ENCODE data around the gene FBXO45. TPM values are rescaled to one million over a fixed set of nuclear protein-coding genes. Genes with fewer than 3 reads are reported as not detected.

Gene FBXO45
- total and polyA plus RNA-seq, 10 of the 15 experiments (the other 5 are each of a cell fraction or from before 2014, with no cell fraction given): 4.0 to 17.3 (median 11.8) TPM

DNA sequence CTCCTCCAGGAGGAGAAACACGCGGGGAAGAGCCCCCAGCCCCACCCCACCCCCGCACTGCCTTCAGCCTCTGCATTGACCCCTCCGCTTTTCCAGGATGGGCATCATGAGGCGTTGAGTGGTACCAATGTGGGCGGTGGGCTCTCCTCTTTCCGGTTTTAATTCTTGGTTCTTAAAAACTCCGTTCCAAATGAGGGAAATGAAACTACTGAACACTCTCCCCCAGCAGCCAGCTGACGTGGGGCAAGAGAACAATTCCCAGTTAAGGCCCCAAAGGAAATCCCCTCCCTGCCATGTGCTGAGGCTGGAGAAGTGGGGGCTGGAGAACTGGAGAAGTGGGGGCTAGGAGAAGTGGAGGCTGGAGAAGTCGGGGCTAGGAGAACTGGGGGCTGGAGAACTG lies 65.8 kb downstream of the FBXO45 start (continued):
- TF ChIP-seq, protein P1, sequence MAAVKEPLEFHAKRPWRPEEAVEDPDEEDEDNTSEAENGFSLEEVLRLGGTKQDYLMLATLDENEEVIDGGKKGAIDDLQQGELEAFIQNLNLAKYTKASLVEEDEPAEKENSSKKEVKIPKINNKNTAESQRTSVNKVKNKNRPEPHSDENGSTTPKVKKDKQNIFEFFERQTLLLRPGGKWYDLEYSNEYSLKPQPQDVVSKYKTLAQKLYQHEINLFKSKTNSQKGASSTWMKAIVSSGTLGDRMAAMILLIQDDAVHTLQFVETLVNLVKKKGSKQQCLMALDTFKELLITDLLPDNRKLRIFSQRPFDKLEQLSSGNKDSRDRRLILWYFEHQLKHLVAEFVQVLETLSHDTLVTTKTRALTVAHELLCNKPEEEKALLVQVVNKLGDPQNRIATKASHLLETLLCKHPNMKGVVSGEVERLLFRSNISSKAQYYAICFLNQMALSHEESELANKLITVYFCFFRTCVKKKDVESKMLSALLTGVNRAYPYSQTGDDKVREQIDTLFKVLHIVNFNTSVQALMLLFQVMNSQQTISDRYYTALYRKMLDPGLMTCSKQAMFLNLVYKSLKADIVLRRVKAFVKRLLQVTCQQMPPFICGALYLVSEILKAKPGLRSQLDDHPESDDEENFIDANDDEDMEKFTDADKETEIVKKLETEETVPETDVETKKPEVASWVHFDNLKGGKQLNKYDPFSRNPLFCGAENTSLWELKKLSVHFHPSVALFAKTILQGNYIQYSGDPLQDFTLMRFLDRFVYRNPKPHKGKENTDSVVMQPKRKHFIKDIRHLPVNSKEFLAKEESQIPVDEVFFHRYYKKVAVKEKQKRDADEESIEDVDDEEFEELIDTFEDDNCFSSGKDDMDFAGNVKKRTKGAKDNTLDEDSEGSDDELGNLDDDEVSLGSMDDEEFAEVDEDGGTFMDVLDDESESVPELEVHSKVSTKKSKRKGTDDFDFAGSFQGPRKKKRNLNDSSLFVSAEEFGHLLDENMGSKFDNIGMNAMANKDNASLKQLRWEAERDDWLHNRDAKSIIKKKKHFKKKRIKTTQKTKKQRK (IDR thresholded peaks at IDR 0.05; ENCODE audit: low read depth, low read length): no peak
- TF ChIP-seq CBX5 (IDR thresholded peaks at IDR 0.05; ENCODE audit: low read depth): no peak
- TF ChIP-seq PAX5 (IDR thresholded peaks at IDR 0.05; ENCODE audit: borderline replicate concordance, low read depth, low read length): peak; percentile 82
- no peak for TF ChIP-seq NR2C2 (IDR thresholded peaks at IDR 0.05; ENCODE audit: borderline replicate concordance, control insufficient read depth, insufficient read length, low read depth)
- peak; percentile 97 for TF ChIP-seq EED (IDR thresholded peaks at IDR 0.05; ENCODE audit: low read depth)
- TF ChIP-seq TCF3 (IDR thresholded peaks at IDR 0.05; ENCODE audit: borderline replicate concordance, insufficient read depth, low read depth, low read length): peak; percentile 43; the same call in 1 of the 2 replicates
- no peak for TF ChIP-seq MTA3 (IDR thresholded peaks at IDR 0.05; ENCODE audit: borderline replicate concordance, low read length)
- TF ChIP-seq, protein P2, sequence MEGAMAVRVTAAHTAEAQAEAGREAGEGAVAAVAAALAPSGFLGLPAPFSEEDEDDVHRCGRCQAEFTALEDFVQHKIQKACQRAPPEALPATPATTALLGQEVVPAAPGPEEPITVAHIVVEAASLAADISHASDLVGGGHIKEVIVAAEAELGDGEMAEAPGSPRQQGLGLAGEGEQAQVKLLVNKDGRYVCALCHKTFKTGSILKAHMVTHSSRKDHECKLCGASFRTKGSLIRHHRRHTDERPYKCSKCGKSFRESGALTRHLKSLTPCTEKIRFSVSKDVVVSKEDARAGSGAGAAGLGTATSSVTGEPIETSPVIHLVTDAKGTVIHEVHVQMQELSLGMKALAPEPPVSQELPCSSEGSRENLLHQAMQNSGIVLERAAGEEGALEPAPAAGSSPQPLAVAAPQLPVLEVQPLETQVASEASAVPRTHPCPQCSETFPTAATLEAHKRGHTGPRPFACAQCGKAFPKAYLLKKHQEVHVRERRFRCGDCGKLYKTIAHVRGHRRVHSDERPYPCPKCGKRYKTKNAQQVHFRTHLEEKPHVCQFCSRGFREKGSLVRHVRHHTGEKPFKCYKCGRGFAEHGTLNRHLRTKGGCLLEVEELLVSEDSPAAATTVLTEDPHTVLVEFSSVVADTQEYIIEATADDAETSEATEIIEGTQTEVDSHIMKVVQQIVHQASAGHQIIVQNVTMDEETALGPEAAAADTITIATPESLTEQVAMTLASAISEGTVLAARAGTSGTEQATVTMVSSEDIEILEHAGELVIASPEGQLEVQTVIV (IDR thresholded peaks at IDR 0.05; ENCODE audit: borderline replicate concordance, partially characterized antibody): no peak
- TF ChIP-seq, protein P3, sequence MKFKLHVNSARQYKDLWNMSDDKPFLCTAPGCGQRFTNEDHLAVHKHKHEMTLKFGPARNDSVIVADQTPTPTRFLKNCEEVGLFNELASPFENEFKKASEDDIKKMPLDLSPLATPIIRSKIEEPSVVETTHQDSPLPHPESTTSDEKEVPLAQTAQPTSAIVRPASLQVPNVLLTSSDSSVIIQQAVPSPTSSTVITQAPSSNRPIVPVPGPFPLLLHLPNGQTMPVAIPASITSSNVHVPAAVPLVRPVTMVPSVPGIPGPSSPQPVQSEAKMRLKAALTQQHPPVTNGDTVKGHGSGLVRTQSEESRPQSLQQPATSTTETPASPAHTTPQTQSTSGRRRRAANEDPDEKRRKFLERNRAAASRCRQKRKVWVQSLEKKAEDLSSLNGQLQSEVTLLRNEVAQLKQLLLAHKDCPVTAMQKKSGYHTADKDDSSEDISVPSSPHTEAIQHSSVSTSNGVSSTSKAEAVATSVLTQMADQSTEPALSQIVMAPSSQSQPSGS (IDR thresholded peaks at IDR 0.05; ENCODE audit: low read length): no peak
- no peak for TF ChIP-seq HDAC6 (IDR thresholded peaks at IDR 0.05; ENCODE audit: unreplicated experiment)
- TF ChIP-seq POLR2AphosphoS5 (IDR thresholded peaks at IDR 0.05; ENCODE audit: low read length): no peak
- TF ChIP-seq RCOR1 (conservative IDR thresholded peaks at IDR 0.05; ENCODE audit: low read depth, low read length): no peak
- no peak for TF ChIP-seq ZNF207 (IDR thresholded peaks at IDR 0.05; ENCODE audit: borderline replicate concordance)
- TF ChIP-seq PML (IDR thresholded peaks at IDR 0.05; ENCODE audit: low read length): no peak
- TF ChIP-seq HCFC1 (IDR thresholded peaks at IDR 0.05; ENCODE audit: low read length): no peak
- peak; percentile 44; the same call in 1 of the 2 replicates for TF ChIP-seq ZBED1 (IDR thresholded peaks at IDR 0.05; ENCODE audit: borderline replicate concordance)
- no peak for TF ChIP-seq RB1 (IDR thresholded peaks at IDR 0.05; ENCODE audit: borderline replicate concordance)
- TF ChIP-seq, protein P4, sequence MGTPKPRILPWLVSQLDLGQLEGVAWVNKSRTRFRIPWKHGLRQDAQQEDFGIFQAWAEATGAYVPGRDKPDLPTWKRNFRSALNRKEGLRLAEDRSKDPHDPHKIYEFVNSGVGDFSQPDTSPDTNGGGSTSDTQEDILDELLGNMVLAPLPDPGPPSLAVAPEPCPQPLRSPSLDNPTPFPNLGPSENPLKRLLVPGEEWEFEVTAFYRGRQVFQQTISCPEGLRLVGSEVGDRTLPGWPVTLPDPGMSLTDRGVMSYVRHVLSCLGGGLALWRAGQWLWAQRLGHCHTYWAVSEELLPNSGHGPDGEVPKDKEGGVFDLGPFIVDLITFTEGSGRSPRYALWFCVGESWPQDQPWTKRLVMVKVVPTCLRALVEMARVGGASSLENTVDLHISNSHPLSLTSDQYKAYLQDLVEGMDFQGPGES (IDR thresholded peaks at IDR 0.05): no peak
- no peak for TF ChIP-seq CEBPB (IDR thresholded peaks at IDR 0.05; ENCODE audit: borderline replicate concordance in 1 of 2, low read depth in 2 of 2, low read length in 2 of 2)
